GM19467 (cell line): ENCODE measurements around the gene WWC2.

ENCODE experiments used
- ATAC-seq: cut with Tn5 transposase; IDR thresholded peaks from one replicate; pipeline ENCODE4 v1.9.1; 2021; ENCODE audit warnings: mild to moderate bottlenecking, moderate library complexity; ENCODE audit not compliant: unreplicated experiment

Gene WWC2

GRCh38 chr4:183098723-183099536 is at the start of gene WWC2:
Gene WWC2, plus strand, starts transcription at chr4:183099257. Its CDS starts 235 bp downstream, at chr4:183099492.
- peak; percentile 67 for ATAC-seq

GRCh38 chr4:183053681-183054080 is 45.4 kb upstream of the WWC2 start:
- ATAC-seq = no peak

- no peak for ATAC-seq
Measured at GRCh38 chr4:183057255-183057654, 41.8 kb upstream of the WWC2 start.

GRCh38 chr4:183059797-183060196 is 39.3 kb upstream of the WWC2 start:
- no peak for ATAC-seq

DNA sequence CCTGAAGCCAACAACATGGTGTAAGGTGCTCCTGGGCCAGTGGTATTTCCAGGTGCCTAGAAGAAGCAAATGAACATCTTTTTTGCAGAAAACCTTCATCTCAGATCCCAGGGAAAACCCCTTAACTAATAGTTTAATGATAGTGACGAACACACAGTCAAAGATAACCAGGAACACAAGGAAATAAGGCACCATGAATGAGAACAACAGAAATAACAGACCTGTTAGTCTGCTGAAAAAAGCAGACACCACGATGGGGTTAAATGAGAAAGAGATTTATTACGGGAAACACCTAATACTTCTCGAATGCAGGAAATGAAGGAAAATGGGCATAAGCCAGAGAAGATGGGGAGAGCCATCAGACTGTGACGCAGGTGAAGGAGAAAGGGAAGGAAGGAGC is 30.6 kb upstream of the WWC2 start:
- ATAC-seq = no peak

- no peak for ATAC-seq
Measured at GRCh38 chr4:183071222-183071621, 27.8 kb upstream of the WWC2 start.

DNA sequence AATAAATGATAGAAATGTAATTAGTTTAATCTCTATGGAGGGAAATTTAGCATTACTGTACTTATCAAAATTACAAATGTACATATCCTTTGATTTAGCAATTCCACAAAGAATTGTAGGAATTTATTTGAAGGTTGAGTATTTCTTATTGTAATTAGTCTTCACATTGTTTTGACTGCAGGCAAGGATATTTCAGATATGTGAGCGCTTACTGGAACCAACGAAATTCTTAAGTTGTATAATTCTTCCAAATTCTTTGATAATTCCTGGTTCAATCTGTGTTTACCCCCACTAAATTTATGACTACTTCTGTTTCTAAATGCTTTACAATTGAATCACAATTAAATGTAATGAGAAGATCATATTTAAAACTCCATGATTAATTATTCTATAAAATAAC is 26.9 kb upstream of the WWC2 start:
- ATAC-seq = no peak

DNA sequence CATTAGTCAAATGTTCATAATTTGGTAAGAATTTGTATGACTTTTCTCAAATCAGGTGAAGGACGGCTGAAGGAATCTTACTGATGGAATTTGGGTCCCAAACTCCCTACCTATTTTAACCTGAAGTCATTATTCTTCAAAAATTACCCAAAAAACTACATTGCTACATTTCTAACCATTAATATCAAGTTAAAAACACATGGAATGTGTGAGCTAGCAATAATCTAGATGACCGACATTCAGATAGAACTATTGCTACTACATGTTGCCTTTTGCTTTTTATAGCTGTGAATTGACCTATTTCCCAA is 25.3 kb upstream of the WWC2 start:
- no peak for ATAC-seq

GRCh38 chr4:183074288-183074990 is 24.6 kb upstream of the WWC2 start:
- no peak for ATAC-seq

DNA sequence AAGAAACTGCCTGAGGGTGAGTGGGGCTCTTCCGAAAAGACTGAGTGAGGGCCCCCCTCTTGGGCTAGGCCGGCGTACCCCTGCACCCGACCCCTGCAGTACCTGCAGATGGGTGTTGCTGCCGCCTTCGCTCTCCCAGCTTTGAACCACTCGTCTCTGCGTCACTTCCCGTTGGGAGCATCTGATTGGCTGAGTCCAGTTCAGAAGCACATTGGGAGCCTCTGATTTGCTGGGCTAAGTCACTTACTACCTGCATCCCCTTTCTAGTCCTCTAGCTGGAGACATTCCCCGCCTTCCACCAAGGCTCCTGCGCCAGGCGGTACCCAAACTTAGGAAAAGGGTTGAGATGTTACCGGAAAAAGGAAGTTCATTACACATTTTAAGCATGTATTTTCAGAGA is 20.4 kb upstream of the WWC2 start:
- no peak for ATAC-seq

GRCh38 chr4:183080372-183081115 is 18.5 kb upstream of the WWC2 start:
- ATAC-seq = no peak

- ATAC-seq = no peak
Measured at GRCh38 chr4:183081116-183081469, 18.0 kb upstream of the WWC2 start.

GRCh38 chr4:183082053-183082452 is 17.0 kb upstream of the WWC2 start:
- no peak for ATAC-seq

DNA sequence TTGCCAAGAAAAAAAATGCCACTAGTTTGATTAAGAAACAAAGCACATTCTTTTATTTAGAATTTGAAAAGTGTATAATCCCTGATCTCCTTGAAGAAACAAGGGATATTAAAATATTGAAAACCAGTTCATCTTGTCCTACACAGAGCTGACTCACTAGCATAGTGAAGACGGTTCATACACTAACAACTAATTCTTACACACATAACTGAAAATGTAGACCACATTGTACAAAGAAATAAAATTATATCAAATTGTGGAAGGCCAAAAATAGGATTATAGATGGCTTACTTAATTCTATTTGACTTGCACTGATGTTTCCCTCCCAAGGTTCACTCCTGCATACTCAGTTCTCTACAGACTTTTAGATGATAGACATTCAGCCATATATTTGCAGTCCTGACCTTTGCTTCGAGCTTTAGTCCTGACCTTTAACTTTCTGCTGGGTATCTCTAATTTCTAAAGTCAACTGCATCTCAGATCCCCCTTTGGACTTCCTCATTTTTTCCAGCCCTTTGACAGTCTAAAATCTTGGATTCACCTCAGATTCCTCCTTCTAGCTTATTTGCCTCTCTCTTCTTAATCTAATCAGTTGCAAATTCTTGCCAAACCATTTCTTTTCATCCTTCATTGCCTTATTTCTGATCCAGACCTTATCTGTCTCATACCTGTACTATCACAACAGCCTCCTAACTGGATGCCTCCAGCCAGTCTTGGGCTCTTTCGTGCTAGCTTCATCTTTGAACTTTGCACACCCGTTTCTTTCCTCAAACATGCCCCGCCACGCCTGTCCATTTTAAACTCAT is 4.5 kb upstream of the WWC2 start:
- no peak for ATAC-seq

DNA sequence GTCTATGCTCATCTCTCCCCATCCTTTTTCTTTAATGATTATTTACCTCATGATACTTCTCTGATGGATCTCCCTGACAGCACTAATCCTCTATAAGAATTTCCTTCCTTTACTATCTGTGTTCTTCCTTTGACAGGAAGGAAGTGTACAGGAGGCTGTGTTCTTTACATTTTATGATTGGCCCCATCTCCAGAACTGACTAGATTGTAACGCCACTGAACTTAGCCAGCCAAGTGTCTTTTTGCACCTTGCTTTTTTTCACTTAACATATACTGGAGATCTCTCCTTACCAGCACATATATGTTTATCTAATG is 3.9 kb upstream of the WWC2 start:
- ATAC-seq = no peak

GRCh38 chr4:183096276-183096965 is 2.6 kb upstream of the WWC2 start:
- ATAC-seq = no peak

GRCh38 chr4:183097231-183098018 is 1.6 kb upstream of the WWC2 start:
- no peak for ATAC-seq

GRCh38 chr4:183098019-183098722 is 886 bp upstream of the WWC2 start:
- ATAC-seq = peak; percentile 32

DNA sequence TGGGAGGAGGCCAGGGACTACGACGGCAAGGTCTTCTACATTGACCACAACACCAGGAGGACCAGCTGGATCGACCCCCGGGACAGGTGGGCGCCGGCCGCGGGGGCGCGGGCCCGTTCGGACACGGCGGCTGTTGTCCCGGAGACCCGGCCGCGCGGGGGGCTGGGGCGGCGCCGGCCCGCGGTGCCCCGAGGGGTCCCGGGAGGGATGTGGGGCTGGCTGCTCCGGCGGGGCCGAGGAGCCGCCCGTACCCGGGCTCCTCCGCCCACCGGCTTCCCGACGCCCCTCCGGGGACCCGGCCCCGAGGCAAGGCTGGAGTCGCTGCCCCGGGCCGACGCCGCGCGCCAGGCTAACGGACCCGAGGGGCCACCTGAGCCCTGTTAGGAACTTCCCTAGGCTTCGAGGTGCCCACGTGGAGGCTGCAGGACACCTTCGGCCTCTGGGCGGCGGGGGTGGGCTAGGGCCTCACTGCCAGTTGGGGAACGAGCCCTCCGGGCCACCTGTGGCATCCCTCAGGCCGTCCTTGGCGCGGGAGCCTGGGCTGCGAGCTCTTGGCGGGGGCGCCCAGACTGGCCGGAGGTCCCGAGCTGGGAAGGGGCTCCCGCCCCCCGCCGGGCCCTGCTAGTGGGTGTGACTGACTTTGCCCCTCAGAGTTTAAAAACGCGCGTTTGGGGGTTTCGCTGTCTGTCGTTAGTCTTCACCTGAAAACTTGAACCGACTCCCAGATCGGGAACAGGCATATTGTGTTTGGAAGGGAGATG is 660 bp downstream of the WWC2 start:
- no peak for ATAC-seq
